RWPE2 (cell line): ENCODE measurements around the gene MBOAT2.

Experiments
- ATAC-seq: fragments of 200-7000 bp; cut with Tn5 transposase; 3 replicates; pipeline ENCODE4 v1.9.1; 2021; ENCODE audit warnings: low read depth
- DNase-seq: peaks from one replicate; pipeline ENCODE4 v3.0.0-alpha.2; 2020; ENCODE audit warnings: low spot score
- H3K27ac ChIP-seq: fragments of 450-650 bp; 2 replicates; pipeline ENCODE4 v1.5.1; 2017; ENCODE audit warnings: mild to moderate bottlenecking; ENCODE audit not compliant: poor library complexity, severe bottlenecking
- H3K27me3 ChIP-seq: fragments of 250-450 bp; sonication (Bioruptor Pico); 2 replicates; pipeline ENCODE4 v1.5.1; 2021; ENCODE audit warnings: mild to moderate bottlenecking, moderate library complexity; ENCODE audit not compliant: insufficient read depth, poor library complexity, severe bottlenecking
- H3K36me3 ChIP-seq: fragments of 250-450 bp; sonication (Bioruptor Pico); 2 replicates; pipeline ENCODE4 v1.5.1; 2020; ENCODE audit warnings: low read depth, mild to moderate bottlenecking, moderate library complexity
- H3K4me1 ChIP-seq: fragments of 250-450 bp; sonication (Bioruptor Pico); 2 replicates; pipeline ENCODE4 v1.5.1; 2021; ENCODE audit warnings: mild to moderate bottlenecking, moderate library complexity; ENCODE audit not compliant: insufficient read depth, poor library complexity, severe bottlenecking
- H3K4me3 ChIP-seq: fragments of 250-450 bp; sonication (Bioruptor Pico); 2 replicates; pipeline ENCODE4 v1.5.1; 2021; ENCODE audit warnings: mild to moderate bottlenecking, moderate library complexity; ENCODE audit not compliant: severe bottlenecking
- H3K9me3 ChIP-seq: fragments of 250-450 bp; sonication (Bioruptor Pico); 2 replicates; pipeline ENCODE4 v1.5.1; 2021; ENCODE audit warnings: mild to moderate bottlenecking, moderate library complexity; ENCODE audit not compliant: severe bottlenecking
- CTCF ChIP-seq: fragments of 450-650 bp; IDR thresholded peaks from one replicate; pipeline ENCODE4 v1.5.1; 2017; ENCODE audit warnings: mild to moderate bottlenecking, moderate library complexity; ENCODE audit not compliant: poor library complexity, severe bottlenecking

The MBOAT2 gene

DNA sequence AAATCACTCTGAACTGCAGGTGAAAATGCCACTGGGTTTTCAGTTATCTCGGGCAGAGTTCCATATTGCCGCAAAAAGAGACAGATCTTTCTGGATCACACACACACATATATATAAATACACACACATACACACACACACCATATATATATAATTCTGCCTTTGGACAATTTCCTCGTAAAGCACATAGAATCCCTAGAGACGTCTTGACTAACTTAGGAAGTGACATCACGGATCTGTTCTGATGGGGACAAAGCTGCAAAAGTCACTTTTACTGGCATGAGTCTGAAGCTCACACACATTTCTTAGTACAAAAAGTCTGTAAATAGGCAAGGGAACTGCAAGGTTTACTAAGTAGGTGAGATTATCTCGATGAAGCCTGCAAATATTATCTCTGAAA lies 28.6 kb upstream of the MBOAT2 start:
- no peaks in the 10 kb centered on the region for H3K27me3 ChIP-seq
- no peak for DNase-seq
- H3K36me3 ChIP-seq = no peaks in the 10 kb centered on the region
- no peak overlapping the region for H3K27ac ChIP-seq
- no peak overlapping the region for H3K4me3 ChIP-seq
- no peaks in the 10 kb centered on the region for H3K4me1 ChIP-seq
- no peak for TF ChIP-seq CTCF
- ATAC-seq = no peak
- H3K9me3 ChIP-seq = no peaks in the 10 kb centered on the region

DNA sequence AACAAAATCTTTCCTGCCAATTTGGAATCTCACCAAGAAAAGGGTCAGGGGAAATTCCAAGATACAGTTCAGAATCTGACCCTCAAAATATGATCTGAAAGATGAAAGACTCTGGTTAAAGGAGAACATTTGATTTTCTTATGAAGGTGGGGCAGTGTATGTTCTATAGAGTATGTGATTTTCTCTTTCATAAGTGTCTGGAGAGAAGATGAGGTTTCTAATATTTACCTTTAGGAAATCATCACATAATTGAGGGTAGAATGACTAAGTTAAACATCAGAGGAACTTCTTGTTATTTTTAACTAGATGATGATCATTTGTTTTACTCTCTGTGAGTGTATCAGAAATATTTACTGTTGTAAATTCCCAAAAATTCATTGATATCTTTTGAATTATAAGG lies 27.8 kb upstream of the MBOAT2 start:
- Histone ChIP-seq H3K36me3 (no peaks in the 10 kb centered on the region), H3K9me3 (no peaks in the 10 kb centered on the region), H3K27me3 (no peaks in the 10 kb centered on the region), H3K27ac (no peak overlapping the region), H3K4me1 (no peaks in the 10 kb centered on the region), H3K4me3 (no peak overlapping the region)
- TF ChIP-seq CTCF = no peak
- peak; percentile 76 for ATAC-seq
- no peak for DNase-seq

DNA sequence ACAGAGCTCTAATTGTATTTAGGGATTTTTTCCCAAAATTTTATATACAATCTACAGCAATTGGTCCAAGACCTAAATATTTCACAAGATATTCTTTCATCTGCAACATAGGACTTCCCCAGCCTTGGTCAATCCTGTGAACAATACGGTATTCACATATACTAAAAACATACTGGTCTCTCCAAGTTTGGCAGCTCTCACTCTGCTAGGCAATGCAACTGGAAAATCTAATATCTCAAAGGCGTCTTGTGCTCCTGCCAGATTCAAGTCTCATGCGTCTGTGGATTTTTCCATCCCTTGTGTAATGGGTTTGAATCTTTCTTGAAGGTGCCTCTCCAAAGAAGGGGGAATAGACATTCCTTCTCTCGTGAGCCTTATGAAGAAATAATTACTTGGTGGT lies 27.4 kb upstream of the MBOAT2 start:
- Histone ChIP-seq H3K27me3 (no peaks in the 10 kb centered on the region), H3K4me3 (no peak overlapping the region), H3K36me3 (no peaks in the 10 kb centered on the region), H3K27ac (no peak overlapping the region), H3K4me1 (no peaks in the 10 kb centered on the region), H3K9me3 (no peaks in the 10 kb centered on the region)
- ATAC-seq (no peak), DNase-seq (no peak)
- TF ChIP-seq CTCF = no peak

DNA sequence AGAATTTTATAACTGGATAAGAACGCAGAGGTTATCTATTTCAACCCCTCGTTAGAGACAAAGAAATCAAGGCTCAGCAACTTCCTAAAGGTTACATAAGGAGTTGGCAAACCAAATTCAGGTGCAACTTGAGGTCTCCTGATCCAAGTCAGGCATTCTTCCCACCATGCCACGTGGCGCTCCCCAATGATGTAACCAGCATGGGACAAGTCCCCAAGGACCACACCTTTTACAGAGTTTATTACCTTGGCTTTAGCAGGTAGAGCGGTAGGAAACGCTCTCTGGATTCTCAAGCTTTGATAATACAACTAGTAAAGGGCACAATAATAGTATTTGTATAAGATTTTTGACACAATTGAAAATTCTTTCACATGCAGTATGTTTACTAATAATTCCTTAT lies 26.7 kb upstream of the MBOAT2 start:
- H3K9me3 ChIP-seq = no peaks in the 10 kb centered on the region

DNA sequence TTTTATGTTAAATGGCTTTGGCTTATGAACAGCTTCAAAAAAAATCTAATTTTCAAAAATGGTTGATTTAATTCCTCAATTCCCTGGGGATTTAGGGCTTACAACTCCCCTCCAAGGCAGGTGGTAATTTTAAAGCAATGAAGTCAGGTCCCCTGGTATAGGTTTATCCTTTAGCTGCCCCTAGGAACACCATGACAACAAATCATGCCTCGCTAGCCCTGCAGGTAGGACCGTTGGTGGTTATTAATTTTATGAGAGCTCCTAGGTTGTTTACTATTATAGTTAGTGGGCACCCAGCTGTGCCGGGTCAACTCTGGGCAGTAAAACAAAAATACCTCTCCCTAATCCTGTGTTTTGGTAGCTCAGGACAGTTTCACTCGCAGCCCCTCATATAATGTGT lies 26.2 kb upstream of the MBOAT2 start:
- ATAC-seq (no peak), DNase-seq (no peak)
- Histone ChIP-seq H3K27ac (no peak overlapping the region), H3K27me3 (no peaks in the 10 kb centered on the region), H3K4me1 (no peaks in the 10 kb centered on the region), H3K36me3 (no peaks in the 10 kb centered on the region), H3K9me3 (no peaks in the 10 kb centered on the region), H3K4me3 (no peak overlapping the region)
- TF ChIP-seq CTCF = no peak

More for the DNA sequence above, 26.7 kb upstream of the MBOAT2 start:
- no peak for ATAC-seq
- no peaks in the 10 kb centered on the region for H3K27me3 ChIP-seq
- no peak for DNase-seq
- TF ChIP-seq CTCF = no peak
- no peaks in the 10 kb centered on the region for H3K4me1 ChIP-seq
- no peak overlapping the region for H3K27ac ChIP-seq
- no peaks in the 10 kb centered on the region for H3K36me3 ChIP-seq
- H3K4me3 ChIP-seq = no peak overlapping the region
